ENCODE measurements around the gene TLN1. TPM values are rescaled to one million over a fixed set of nuclear protein-coding genes. Genes with fewer than 3 reads are reported as not detected.
A peak's percentile ranks its signal among the peaks of the same experiment; 100 is the strongest.

Gene TLN1
- total RNA-seq, 1 donor = 287 TPM

DNA sequence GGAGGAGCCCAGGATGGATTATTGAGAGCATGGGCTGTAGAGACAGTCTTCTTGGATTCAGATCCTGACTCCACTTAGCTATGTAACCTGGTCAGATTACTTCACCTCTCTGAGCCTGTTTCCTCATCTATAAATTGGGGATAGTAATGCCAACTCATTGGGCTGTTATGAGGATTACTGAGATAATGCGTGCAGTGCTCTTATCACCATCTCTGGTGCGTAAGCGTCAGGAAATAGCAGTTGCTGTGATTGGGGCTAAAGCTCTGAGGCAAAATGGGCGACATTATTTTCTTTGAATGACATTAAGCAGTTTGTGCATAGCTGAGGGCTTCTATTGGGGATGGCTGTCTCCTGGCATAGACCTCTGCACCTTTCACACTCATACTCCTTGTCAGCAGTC, 23.1 kb upstream of the TLN1 start:
- H3K4me3 ChIP-seq (ENCODE audit: low read depth, low read length) = no peak overlapping the region
- no peak for DNase-seq (ENCODE audit: low read depth)
- TF ChIP-seq, protein P1, sequence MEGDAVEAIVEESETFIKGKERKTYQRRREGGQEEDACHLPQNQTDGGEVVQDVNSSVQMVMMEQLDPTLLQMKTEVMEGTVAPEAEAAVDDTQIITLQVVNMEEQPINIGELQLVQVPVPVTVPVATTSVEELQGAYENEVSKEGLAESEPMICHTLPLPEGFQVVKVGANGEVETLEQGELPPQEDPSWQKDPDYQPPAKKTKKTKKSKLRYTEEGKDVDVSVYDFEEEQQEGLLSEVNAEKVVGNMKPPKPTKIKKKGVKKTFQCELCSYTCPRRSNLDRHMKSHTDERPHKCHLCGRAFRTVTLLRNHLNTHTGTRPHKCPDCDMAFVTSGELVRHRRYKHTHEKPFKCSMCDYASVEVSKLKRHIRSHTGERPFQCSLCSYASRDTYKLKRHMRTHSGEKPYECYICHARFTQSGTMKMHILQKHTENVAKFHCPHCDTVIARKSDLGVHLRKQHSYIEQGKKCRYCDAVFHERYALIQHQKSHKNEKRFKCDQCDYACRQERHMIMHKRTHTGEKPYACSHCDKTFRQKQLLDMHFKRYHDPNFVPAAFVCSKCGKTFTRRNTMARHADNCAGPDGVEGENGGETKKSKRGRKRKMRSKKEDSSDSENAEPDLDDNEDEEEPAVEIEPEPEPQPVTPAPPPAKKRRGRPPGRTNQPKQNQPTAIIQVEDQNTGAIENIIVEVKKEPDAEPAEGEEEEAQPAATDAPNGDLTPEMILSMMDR (IDR thresholded peaks at IDR 0.05; ENCODE audit: insufficient read depth, low read length) = no peak

DNA sequence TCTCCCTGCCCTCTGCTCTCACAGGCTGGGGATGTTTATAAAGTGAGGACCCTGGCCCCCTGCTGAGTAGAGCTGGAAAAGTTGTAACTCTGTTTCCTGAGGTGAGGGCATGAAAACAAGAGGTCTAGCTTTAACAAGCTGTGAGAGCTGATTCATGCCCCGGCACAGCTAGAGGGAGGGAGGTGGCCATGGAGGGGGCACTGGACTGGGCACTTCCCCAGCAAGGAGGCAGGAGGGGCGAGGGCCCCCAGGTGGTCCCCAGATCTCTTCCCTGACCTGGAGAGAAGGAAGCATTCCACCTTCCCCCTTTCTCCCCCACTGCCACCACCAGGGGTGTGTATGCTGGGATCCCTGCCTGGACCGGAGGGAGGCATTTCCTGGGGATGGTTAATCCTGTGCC, 22.3 kb upstream of the TLN1 start, which contains the start of gene MSMP:
Gene MSMP, minus strand, starts transcription at position 13 of the 400 bp plus-strand sequence. CDS start 147 bp downstream, outside the sequence.
- no peak for DNase-seq (ENCODE audit: low read depth)
- H3K4me3 ChIP-seq (ENCODE audit: low read depth, low read length) = no peak within 1 kb of the TSS
- TF ChIP-seq, protein P1 (IDR thresholded peaks at IDR 0.05; ENCODE audit: insufficient read depth, low read length) = no peak

DNA sequence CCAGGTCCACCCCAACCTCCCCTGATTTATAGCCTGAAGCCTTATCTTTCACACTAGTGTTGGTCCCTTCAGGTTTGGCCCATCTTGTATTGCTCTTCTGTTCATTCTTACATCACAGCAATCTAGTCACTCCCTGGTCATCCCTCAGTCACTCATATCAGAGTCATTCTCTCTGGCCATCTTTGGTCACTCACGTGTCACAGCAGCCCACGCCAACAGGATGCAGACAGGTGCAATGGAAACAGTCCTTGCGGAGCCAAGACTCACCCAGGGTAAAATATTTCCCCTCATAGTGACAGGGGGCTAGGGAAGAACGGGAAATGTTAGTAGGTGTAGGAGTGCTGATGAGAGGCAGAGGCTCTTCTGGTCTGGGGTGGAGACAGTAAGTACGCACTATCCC, 21.5 kb upstream of the TLN1 start:
- no peak for DNase-seq (ENCODE audit: low read depth)
- TF ChIP-seq, protein P1 (IDR thresholded peaks at IDR 0.05; ENCODE audit: insufficient read depth, low read length) = no peak

DNA sequence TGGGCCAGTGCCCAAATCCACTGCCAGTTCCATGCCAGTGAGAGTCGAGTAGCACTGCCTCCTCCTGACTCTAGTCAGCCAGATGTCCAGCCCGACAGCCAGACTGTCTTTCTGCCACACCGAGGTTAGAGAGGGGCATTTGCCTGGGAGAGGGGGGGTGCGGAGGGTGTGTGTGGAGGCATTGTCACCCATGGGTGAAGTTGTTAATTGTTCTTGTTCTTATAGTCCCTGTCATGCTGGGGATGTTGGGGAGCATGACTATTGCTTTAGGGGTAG, 18.2 kb upstream of the TLN1 start:
- TF ChIP-seq, protein P1 (IDR thresholded peaks at IDR 0.05; ENCODE audit: insufficient read depth, low read length) = no peak
- no peak for DNase-seq (ENCODE audit: low read depth)
- H3K4me3 ChIP-seq (ENCODE audit: low read depth, low read length) = peak overlapping the region; percentile 87

More for the DNA sequence above, 21.5 kb upstream of the TLN1 start:
- no peak overlapping the region for H3K4me3 ChIP-seq (ENCODE audit: low read depth, low read length)

DNA sequence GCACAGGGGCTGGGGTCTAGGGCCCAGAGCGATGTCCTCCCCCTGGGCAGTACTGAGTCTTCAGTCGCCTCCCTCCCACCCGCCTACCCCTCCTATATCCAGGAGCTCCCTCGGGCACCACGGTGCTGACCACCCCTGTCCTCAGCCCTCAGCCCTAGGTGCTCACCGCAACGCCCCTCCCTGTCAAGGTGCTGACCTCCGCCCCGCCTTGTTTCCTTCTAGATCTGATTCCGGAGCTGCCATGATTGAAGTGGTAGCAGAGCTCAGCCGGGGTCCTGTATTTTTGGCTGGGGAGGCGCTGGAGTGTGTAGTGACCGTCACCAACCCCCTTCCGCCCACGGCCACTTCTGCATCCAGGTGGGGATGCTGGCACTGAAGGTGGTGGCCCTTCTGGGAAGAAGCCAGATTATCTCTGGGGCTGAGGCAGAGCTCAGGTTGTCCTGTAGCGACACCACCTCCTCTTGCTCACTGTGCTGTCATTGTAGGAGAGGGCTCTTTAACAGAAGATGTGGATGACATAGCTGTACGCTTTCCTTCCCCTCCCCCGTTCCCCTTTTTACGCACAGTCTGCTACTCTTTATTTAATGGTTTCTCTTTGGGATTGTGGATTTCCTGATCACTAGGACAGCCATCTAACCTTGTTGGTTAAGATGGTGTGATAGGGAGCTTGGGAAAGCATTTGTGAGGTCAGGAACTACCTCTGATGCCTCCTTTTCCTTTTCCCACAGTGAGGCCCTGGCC, 17.7 kb upstream of the TLN1 start:
- TF ChIP-seq, protein P1 (IDR thresholded peaks at IDR 0.05; ENCODE audit: insufficient read depth, low read length) = no peak
- peak overlapping the region; percentile 87 for H3K4me3 ChIP-seq (ENCODE audit: low read depth, low read length)
- DNase-seq (ENCODE audit: low read depth) = peak; percentile 7

DNA sequence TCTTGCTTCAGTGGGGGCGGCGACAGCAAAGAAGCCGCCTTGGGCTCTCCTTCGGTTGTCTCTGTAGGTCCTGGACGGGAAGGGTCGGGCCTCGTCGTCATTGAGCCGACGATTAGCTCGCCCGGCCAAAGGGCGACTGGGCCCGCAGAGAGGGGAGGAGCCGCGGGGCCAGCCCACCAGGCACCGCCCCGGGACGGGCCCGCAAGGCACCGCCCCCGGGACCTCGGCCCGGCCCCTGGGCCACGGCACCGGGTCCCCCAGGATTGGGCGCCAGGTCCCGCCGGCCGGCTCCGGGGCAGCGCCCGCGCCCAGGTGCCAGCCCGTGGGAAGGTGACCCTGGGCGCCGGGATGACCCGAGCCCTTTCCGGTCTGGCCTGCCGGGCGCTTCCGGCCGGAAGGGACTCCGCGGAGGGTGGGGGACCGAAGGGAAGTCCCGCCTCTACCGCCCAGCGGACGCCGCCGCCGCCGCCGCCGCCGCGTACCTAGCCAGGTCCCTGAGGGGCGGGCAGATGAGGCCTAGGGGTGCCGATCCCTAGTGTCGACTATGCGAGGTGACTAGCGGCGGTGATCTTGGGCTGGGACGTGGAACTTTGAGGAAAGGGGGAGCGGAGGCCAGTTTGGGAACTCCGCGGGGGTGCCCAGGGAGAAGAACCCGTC, 17.0 kb upstream of the TLN1 start, which contains the start of the genes GBA2 and RGP1:
Gene GBA2, minus strand, starts transcription at position 371 of the 657 bp plus-strand sequence. CDS start 524 bp downstream, outside the sequence.
Gene RGP1, plus strand, starts transcription at position 430 of the 657 bp plus-strand sequence. CDS start 469 bp downstream, outside the sequence.
- TF ChIP-seq, protein P1 (IDR thresholded peaks at IDR 0.05; ENCODE audit: insufficient read depth, low read length) = no peak
- H3K4me3 ChIP-seq (ENCODE audit: low read depth, low read length) = peak within 1 kb of the TSS; percentile 87
- DNase-seq (ENCODE audit: low read depth) = peak; percentile 50

All from fibroblast of the aortic adventitia (primary cell).